Neural cell (in vitro differentiated cells): Measurements from ENCODE around the gene GPR3. TPM values are rescaled to one million over a fixed set of nuclear protein-coding genes. Genes with fewer than 3 reads are reported as not detected.

ENCODE experiments used
- H2AFZ ChIP-seq: fragments of 200-600, 300-800 bp; sonication (generic), shearing (Covaris generic); 2 replicates; pipeline ENCODE4 v1.6.0; 2014; ENCODE audit warnings: low read depth, mild to moderate bottlenecking, antibody characterized with exemption, low read length, moderate library complexity
- H3F3A ChIP-seq: fragments of 200-600 bp; shearing (Covaris generic); 2 replicates; pipeline ENCODE4 v1.6.1; 2016; ENCODE audit warnings: mild to moderate bottlenecking, moderate library complexity, mixed read lengths, antibody characterized with exemption, low read length; ENCODE audit not compliant: insufficient read depth, poor library complexity, severe bottlenecking
- H3K27ac ChIP-seq: fragments of 200-600, 300-800 bp; sonication (generic), shearing (Covaris generic); 2 replicates; pipeline ENCODE4 v1.5.1; 2014; ENCODE audit warnings: mild to moderate bottlenecking, low read length, moderate library complexity
- H3K27me3 ChIP-seq: fragments of 300-800, 200-600 bp; sonication (generic), shearing (Covaris generic); 2 replicates; pipeline ENCODE4 v1.6.0; 2014; ENCODE audit warnings: mild to moderate bottlenecking, low read depth, low read length, moderate library complexity; ENCODE audit not compliant: insufficient read depth
- H3K36me3 ChIP-seq: fragments of 300-800, 200-600 bp; sonication (generic), shearing (Covaris generic); 2 replicates; pipeline ENCODE4 v1.5.1; 2014; ENCODE audit warnings: mild to moderate bottlenecking, antibody characterized with exemption, low read length, moderate library complexity; ENCODE audit not compliant: insufficient read depth
- H3K4me2 ChIP-seq: fragments of 300-800, 200-600 bp; sonication (generic), shearing (Covaris generic); 2 replicates; pipeline ENCODE4 v1.6.0; 2014; ENCODE audit warnings: mild to moderate bottlenecking, low read length
- H3K4me3 ChIP-seq: fragments of 300-800, 200-600 bp; sonication (generic), shearing (Covaris generic); 2 replicates; pipeline ENCODE4 v1.5.1; 2014; ENCODE audit warnings: mild to moderate bottlenecking, low read length, moderate library complexity
- H3K79me2 ChIP-seq: fragments of 200-600 bp; shearing (Covaris generic); replicated peaks from 2 replicates; pipeline ENCODE4 v1.6.0; 2014; ENCODE audit warnings: mild to moderate bottlenecking, low read length, moderate library complexity; ENCODE audit not compliant: insufficient read depth
- H3K9ac ChIP-seq: fragments of 300-800, 200-600 bp; sonication (generic), shearing (Covaris generic); 2 replicates; pipeline ENCODE4 v1.6.1; 2016; ENCODE audit warnings: mild to moderate bottlenecking, low read length, mixed read lengths
- H3K9me2 ChIP-seq: fragments of 200-600 bp; shearing (Covaris generic); 2 replicates; pipeline ENCODE4 v1.6.1; 2016; ENCODE audit warnings: mild to moderate bottlenecking, low read length, mixed read lengths; ENCODE audit not compliant: insufficient read depth
- H3K9me3 ChIP-seq: fragments of 200-600, 300-800 bp; sonication (generic), shearing (Covaris generic); 2 replicates; pipeline ENCODE4 v1.6.1; 2016; ENCODE audit warnings: mild to moderate bottlenecking, mixed run types, low read length, moderate library complexity, mixed read lengths
- H4K20me1 ChIP-seq: fragments of 200-600 bp; shearing (Covaris generic); 2 replicates; pipeline ENCODE4 v1.6.1; 2016; ENCODE audit warnings: mild to moderate bottlenecking, mixed run types; ENCODE audit not compliant: insufficient read depth
- CTCF ChIP-seq: fragments of 450-650 bp; IDR thresholded peaks from 2 replicates; pipeline ENCODE4 v1.5.1; 2014; ENCODE audit warnings: antibody characterized with exemption, mild to moderate bottlenecking, moderate library complexity; ENCODE audit not compliant: poor library complexity, severe bottlenecking
- EP300 ChIP-seq: fragments of 450-650 bp; conservative IDR thresholded peaks from 2 replicates; pipeline ENCODE4 v1.6.1; 2014; ENCODE audit warnings: antibody characterized with exemption, mild to moderate bottlenecking, moderate library complexity; ENCODE audit not compliant: poor library complexity, severe bottlenecking
- EZH2 ChIP-seq: fragments of 200-600, 300-800 bp; shearing (Covaris generic), sonication (generic); IDR thresholded peaks from 2 replicates; pipeline ENCODE4 v1.6.1; 2014; ENCODE audit warnings: antibody characterized with exemption, low read length, borderline replicate concordance, mild to moderate bottlenecking; ENCODE audit not compliant: insufficient read depth, poor library complexity, severe bottlenecking
- MXI1 ChIP-seq: fragments of 450-650 bp; conservative IDR thresholded peaks from 2 replicates; pipeline ENCODE4 v1.6.1; 2014; ENCODE audit warnings: antibody characterized with exemption, mild to moderate bottlenecking; ENCODE audit not compliant: poor library complexity, severe bottlenecking
- POLR2AphosphoS5 ChIP-seq: IDR thresholded peaks from 2 replicates; pipeline ENCODE4 v1.6.1; 2012
- RAD21 ChIP-seq: fragments of 450-650 bp; conservative IDR thresholded peaks from 2 replicates; pipeline ENCODE4 v1.6.1; 2014; ENCODE audit warnings: antibody characterized with exemption, mild to moderate bottlenecking, moderate library complexity
- SMC3 ChIP-seq: fragments of 450-650 bp; conservative IDR thresholded peaks from 2 replicates; pipeline ENCODE4 v1.6.1; 2014; ENCODE audit warnings: antibody characterized with exemption, mild to moderate bottlenecking, moderate library complexity; ENCODE audit not compliant: poor library complexity
- TAF1 ChIP-seq: IDR thresholded peaks from 2 replicates; pipeline ENCODE4 v1.6.1; 2012; ENCODE audit warnings: low read depth
- polyA plus RNA-seq: library from polyadenylated mRNA; depleted of rRNA; stranded (reverse); fragments of >200 nt; gene quantifications from 2 replicates; pipeline ENCODE4 v1.2.3, GENCODE V29; 2014
- TF ChIP-seq, protein P1 (sequence below): IDR thresholded peaks from 2 replicates; pipeline ENCODE4 v1.6.1; 2012; ENCODE audit warnings: borderline replicate concordance

The GPR3 gene
- polyA plus RNA-seq, 1 donor from 2014 or later: 0.54 TPM

- H3K9me2 ChIP-seq: no peaks in the 10 kb centered on the region
- H3K27ac ChIP-seq: no peak overlapping the region
- H4K20me1 ChIP-seq: no peaks in the 10 kb centered on the region
- no peak overlapping the region for H3K4me3 ChIP-seq
- H3K79me2 ChIP-seq: no peaks in the 10 kb centered on the region
- no peaks in the 10 kb centered on the region for H3K9me3 ChIP-seq
- H2AFZ ChIP-seq: no peak overlapping the region
- TF ChIP-seq, protein P1, sequence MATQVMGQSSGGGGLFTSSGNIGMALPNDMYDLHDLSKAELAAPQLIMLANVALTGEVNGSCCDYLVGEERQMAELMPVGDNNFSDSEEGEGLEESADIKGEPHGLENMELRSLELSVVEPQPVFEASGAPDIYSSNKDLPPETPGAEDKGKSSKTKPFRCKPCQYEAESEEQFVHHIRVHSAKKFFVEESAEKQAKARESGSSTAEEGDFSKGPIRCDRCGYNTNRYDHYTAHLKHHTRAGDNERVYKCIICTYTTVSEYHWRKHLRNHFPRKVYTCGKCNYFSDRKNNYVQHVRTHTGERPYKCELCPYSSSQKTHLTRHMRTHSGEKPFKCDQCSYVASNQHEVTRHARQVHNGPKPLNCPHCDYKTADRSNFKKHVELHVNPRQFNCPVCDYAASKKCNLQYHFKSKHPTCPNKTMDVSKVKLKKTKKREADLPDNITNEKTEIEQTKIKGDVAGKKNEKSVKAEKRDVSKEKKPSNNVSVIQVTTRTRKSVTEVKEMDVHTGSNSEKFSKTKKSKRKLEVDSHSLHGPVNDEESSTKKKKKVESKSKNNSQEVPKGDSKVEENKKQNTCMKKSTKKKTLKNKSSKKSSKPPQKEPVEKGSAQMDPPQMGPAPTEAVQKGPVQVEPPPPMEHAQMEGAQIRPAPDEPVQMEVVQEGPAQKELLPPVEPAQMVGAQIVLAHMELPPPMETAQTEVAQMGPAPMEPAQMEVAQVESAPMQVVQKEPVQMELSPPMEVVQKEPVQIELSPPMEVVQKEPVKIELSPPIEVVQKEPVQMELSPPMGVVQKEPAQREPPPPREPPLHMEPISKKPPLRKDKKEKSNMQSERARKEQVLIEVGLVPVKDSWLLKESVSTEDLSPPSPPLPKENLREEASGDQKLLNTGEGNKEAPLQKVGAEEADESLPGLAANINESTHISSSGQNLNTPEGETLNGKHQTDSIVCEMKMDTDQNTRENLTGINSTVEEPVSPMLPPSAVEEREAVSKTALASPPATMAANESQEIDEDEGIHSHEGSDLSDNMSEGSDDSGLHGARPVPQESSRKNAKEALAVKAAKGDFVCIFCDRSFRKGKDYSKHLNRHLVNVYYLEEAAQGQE: no peak
- TF ChIP-seq MXI1 (no peak), POLR2AphosphoS5 (no peak), SMC3 (no peak), CTCF (no peak), TAF1 (no peak), RAD21 (no peak), EZH2 (no peak), EP300 (no peak)
- H3F3A ChIP-seq: no peaks in the 10 kb centered on the region
- no peak overlapping the region for H3K9ac ChIP-seq
- no peaks in the 10 kb centered on the region for H3K27me3 ChIP-seq
- H3K4me2 ChIP-seq: no peak overlapping the region
- no peaks in the 10 kb centered on the region for H3K36me3 ChIP-seq
These were observed 44.1 kb downstream of the GPR3 start for GRCh38 chr1:27436204-27437159.

DNA sequence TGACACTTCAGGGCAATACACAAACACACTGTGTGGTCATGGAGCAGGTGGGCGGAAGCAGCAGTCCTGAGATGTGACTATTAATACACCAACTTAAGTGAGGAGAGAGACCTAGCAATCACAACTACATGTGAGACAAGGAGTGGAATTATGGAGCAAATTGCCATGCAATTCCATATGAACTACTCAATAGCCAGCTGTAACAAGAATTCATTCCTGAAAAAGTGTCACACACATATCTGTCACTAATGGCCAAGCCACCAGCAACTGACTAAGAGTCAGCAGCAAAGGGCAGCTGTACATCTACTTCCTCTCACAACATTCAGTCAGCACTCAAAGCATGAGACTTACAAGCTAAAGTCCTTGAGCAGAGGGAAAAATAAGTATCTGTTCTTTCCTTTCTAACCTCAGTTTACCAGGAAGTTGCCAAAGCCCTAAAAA, 46.2 kb downstream of the GPR3 start:
- Histone ChIP-seq H3K9me2 (no peaks in the 10 kb centered on the region), H3K36me3 (no peaks in the 10 kb centered on the region), H4K20me1 (no peaks in the 10 kb centered on the region), H3K9me3 (no peaks in the 10 kb centered on the region), H3K4me3 (no peak overlapping the region), H2AFZ (no peak overlapping the region), H3K27me3 (no peaks in the 10 kb centered on the region), H3F3A (no peaks in the 10 kb centered on the region), H3K27ac (no peak overlapping the region), H3K9ac (no peak overlapping the region), H3K79me2 (no peaks in the 10 kb centered on the region), H3K4me2 (no peak overlapping the region)
- TF ChIP-seq, protein P1: peak; percentile 21
- TF ChIP-seq POLR2AphosphoS5 (peak; percentile 32), RAD21 (no peak), SMC3 (no peak)
